HG03469 (cell line): Measurements from ENCODE around the gene CCDC9.

Experiments used
- ATAC-seq: cut with Tn5 transposase; IDR thresholded peaks from one replicate; pipeline ENCODE4 v1.9.1; 2021; ENCODE audit warnings: mild to moderate bottlenecking, moderate library complexity, moderate number of reproducible peaks; ENCODE audit not compliant: unreplicated experiment

Gene CCDC9

GRCh38 chr19:47255879-47256692, at the start of gene CCDC9:
Gene CCDC9, plus strand, starts transcription at chr19:47256525. Its CDS starts 1,876 bp downstream, at chr19:47258401.
- ATAC-seq: peak; percentile 35

GRCh38 chr19:47209319-47210179, 46.8 kb upstream of the CCDC9 start:
- no peak for ATAC-seq

- ATAC-seq: no peak
These were observed 46.2 kb upstream of the CCDC9 start for GRCh38 chr19:47210180-47210490.

GRCh38 chr19:47210689-47211316, 45.5 kb upstream of the CCDC9 start:
- ATAC-seq: no peak

- no peak for ATAC-seq
These were observed 40.7 kb upstream of the CCDC9 start for GRCh38 chr19:47215581-47215980.

- ATAC-seq: no peak
These were observed 35.1 kb upstream of the CCDC9 start for GRCh38 chr19:47221080-47221841.

GRCh38 chr19:47221890-47222289, 34.4 kb upstream of the CCDC9 start:
- ATAC-seq: no peak

GRCh38 chr19:47225746-47226425, 30.4 kb upstream of the CCDC9 start:
- no peak for ATAC-seq

- ATAC-seq: no peak
These were observed 29.6 kb upstream of the CCDC9 start for GRCh38 chr19:47226426-47227351.

- no peak for ATAC-seq
These were observed 28.8 kb upstream of the CCDC9 start for GRCh38 chr19:47227352-47228167.

GRCh38 chr19:47228168-47228936, 28.0 kb upstream of the CCDC9 start:
- ATAC-seq: no peak

GRCh38 chr19:47228937-47229675, 27.2 kb upstream of the CCDC9 start:
- ATAC-seq: no peak

GRCh38 chr19:47229676-47230053, 26.7 kb upstream of the CCDC9 start:
- ATAC-seq: no peak

- ATAC-seq: no peak
These were observed 26.0 kb upstream of the CCDC9 start for GRCh38 chr19:47230054-47230920.

- no peak for ATAC-seq
These were observed 25.5 kb upstream of the CCDC9 start, which contains the start of gene BBC3 for GRCh38 chr19:47230921-47231214. Gene BBC3, minus strand, starts transcription at chr19:47231199. Its CDS starts 2,768 bp downstream, at chr19:47228431.
